NCI-H2196 (cell line): ENCODE data around the gene PHKG2.

Experiments used
- DNase-seq: peaks from one replicate; lab custom pipeline; 2025; ENCODE audit not compliant: unreplicated experiment; lab: John Stamatoyannopoulos, UW

Gene PHKG2

DNA sequence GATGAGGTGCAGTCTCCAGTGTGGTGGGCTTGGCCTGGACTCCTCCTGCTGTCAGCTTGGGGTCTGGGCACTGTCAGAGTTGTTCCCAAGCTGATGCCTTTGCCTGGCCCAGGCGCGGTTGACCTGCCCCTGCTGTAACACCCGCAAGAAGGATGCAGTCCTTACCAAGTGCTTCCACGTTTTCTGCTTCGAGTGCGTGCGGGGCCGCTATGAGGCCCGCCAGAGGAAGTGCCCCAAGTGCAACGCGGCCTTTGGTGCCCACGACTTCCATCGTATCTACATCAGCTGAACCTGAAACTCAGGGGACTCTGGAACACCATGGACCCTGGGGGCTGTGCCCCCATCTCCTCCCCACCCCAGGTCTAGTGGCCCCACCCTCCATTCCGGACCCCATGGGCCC lies 25.6 kb downstream of the PHKG2 start:
- DNase-seq = no peak

DNA sequence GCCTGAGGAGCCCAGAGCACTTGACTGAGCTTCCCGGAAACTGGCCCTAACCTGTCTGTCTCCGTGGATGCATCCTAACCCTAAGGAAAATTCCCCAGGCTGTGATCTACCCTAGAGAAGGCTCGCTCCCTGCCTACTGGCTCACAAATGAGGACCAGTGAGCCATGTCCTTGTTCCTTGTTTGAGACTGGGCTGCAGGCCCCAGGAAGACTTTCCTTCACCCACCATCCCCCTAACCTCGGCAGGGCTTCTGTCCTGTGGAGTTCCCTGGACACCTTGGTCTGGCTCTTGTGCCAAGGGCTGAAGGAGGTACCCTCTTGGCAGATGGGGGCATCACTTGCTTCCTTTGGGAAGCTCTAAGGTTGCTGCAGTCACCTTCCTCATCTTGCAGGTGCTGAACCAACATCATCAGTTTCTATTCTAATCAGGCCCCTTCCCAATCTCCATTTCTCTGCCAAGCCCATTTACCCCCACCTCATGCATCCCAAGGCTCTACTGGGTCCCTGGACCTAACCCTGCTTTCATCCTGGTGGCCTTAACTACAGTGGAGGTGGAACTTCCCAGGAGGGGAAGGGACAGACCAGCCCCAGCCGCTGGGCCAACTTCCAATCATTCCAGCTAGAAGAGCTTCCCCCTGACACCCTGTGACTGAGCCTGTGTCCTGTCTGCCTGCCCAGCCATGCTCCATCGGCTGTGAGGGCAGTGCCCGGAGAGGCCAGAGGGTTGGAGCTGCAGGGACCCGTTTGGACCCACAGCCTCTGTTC lies 26.3 kb downstream of the PHKG2 start:
- no peak for DNase-seq

DNA sequence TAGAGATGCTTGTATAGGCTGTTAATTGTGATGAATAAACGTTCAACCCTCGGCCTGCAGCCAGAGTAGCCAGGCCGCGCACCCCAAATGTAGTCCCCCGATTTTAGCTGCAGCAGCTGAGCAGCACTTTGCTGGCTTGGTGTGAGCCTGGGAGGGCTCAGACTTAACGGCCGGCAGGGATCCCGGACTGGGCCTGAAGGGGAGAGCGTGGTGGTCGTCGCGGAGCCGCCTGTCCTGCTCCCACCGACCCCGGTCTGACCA lies 26.8 kb downstream of the PHKG2 start:
- DNase-seq = no peak

- DNase-seq = peak; percentile 85
Measured at GRCh38 chr16:30775392-30776188, 27.4 kb downstream of the PHKG2 start.

DNA sequence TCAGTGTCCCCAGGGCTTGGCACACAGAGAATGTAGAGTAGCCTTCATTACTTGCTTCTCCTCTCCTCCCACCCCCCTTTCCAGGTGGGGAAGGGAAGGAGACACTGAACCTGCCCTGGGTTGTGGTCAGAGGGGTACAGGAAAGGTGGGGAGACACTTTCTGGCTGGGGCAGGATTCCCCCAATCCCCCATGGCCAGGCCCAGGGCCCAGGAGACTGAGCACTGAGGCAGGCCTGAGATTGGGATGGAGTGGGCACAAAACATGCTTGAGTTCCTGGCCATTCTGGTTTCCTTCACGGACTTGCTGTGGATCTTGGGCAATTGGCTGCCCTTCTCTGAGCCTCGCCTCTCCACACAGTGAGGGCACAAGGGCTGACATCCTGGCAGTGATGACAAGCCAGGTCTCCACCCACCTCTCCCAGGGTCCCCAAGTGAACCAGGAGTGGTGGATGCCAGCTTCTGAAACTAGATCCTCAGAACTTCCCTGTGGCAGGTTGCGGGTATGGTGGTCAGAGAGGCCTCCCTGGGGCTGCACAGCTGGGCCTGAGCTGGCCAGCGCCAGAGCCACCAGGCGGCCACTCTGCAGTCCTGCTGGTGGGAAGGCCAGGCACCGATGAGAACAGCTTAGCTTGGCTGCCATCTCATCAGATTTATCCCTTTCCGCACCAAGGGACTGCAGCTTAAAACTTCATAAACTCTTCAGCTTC lies 29.5 kb downstream of the PHKG2 start:
- no peak for DNase-seq

GRCh38 chr16:30778549-30779244 lies 30.5 kb downstream of the PHKG2 start:
- DNase-seq = no peak

GRCh38 chr16:30779596-30779995 lies 31.4 kb downstream of the PHKG2 start:
- no peak for DNase-seq

DNA sequence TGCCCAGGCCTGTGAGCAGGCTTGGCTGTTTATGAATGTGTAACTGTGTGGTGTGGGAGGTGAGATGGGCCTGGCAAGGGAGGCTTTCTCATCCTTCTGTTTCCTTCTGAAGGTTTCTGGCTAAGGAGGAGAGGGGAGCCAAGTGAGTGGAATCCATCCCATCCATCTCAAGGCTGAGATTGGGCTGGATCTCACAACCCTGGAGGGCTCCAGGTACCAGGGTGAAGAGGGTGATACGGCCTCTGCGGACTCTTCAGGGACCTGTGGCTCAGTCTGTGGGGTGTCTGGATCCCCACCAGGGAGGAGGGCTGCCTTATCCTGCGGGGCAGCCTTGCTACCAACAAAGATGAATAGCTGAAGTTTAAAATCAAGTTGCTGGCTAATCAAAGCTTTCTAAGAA lies 31.8 kb downstream of the PHKG2 start:
- DNase-seq = no peak

- DNase-seq = no peak
Measured at GRCh38 chr16:30780549-30780948, 32.3 kb downstream of the PHKG2 start.

DNA sequence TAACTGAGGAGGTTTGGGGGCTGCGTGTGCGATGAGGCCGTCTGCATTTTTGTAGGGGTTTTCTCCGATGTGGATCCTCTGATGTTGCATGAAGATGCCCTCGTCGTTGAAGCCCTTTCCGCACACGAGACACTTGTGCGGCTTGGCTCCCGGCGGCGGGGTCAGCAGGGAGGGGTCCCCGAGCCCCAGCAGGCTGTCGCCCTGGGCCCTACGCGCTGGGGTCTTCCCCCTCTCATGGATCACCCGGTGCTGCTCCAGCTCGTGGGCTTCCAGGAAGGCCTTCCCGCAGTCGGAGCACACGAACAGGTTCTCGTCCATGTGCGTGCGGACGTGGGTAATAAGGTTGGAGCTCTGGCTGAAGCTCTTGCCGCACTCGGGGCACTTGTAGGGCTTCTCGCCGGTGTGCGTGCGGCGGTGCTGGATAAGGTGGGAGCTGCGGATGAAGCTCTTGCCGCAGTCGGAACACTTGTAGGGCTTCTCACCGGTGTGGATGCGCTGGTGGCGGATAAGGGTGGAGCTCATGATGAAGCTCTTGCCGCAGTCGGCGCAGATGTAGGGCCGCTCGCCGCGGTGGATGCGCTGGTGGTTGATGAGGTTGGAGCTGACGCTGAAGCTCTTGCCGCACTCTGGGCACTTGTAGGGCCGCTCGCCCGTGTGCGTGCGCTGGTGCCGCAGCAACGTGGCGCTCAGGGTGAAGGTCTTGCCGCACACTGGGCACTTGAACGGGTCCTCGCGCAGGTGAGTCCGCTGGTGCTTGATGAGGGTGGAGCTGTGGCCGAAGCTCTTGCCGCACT lies 34.5 kb downstream of the PHKG2 start:
- DNase-seq = no peak

- no peak for DNase-seq
Measured at GRCh38 chr16:30783280-30784109, 35.3 kb downstream of the PHKG2 start.

- no peak for DNase-seq
Measured at GRCh38 chr16:30784215-30784614, 36.0 kb downstream of the PHKG2 start.

GRCh38 chr16:30785126-30786106 lies 37.2 kb downstream of the PHKG2 start:
- no peak for DNase-seq

GRCh38 chr16:30786115-30786935 lies 38.1 kb downstream of the PHKG2 start:
- no peak for DNase-seq

GRCh38 chr16:30786936-30787612 lies 38.8 kb downstream of the PHKG2 start, which contains the start of gene ZNF629:
ZNF629 (minus strand) TSS chr16:30787205; CDS start chr16:30784482, 2,723 bp downstream.
- DNase-seq = peak; percentile 68

- DNase-seq = no peak
Measured at GRCh38 chr16:30787613-30788378, 39.6 kb downstream of the PHKG2 start.
